Karpas-422 (cell line): ENCODE data around the gene CLPSL1. TPM values are rescaled to one million over a fixed set of nuclear protein-coding genes. Genes with fewer than 3 reads are reported as not detected.

Source experiments
- DNase-seq: peaks from one replicate; pipeline ENCODE4 v3.0.0-alpha.2; 2015
- H2AFZ ChIP-seq: fragments of 200-600 bp; sonication (generic); 2 replicates; pipeline ENCODE4 v1.6.1; 2014; ENCODE audit warnings: antibody characterized with exemption, low read length, mixed read lengths
- H3K27ac ChIP-seq: fragments of 200-600 bp; sonication (generic); 2 replicates; pipeline ENCODE4 v1.5.1; 2014; ENCODE audit warnings: mild to moderate bottlenecking, low read length, moderate library complexity
- H3K27me3 ChIP-seq: fragments of 200-600 bp; sonication (generic); 2 replicates; pipeline ENCODE4 v1.6.1; 2014; ENCODE audit warnings: low read length, mixed read lengths
- H3K36me3 ChIP-seq: fragments of 200-600 bp; sonication (generic); 2 replicates; pipeline ENCODE4 v1.6.1; 2014; ENCODE audit warnings: low read length, mixed read lengths; ENCODE audit not compliant: insufficient read depth
- H3K4me1 ChIP-seq: fragments of 200-600 bp; sonication (generic); 2 replicates; pipeline ENCODE4 v1.6.1; 2014; ENCODE audit warnings: mild to moderate bottlenecking, low read length, mixed read lengths
- H3K4me2 ChIP-seq: fragments of 200-600 bp; sonication (generic); 2 replicates; pipeline ENCODE4 v1.6.1; 2014; ENCODE audit warnings: low read length, low read depth, mild to moderate bottlenecking; ENCODE audit not compliant: poor library complexity, severe bottlenecking
- H3K4me3 ChIP-seq: fragments of 200-600 bp; sonication (generic); 2 replicates; pipeline ENCODE4 v1.5.1; 2014; ENCODE audit warnings: mild to moderate bottlenecking, antibody characterized with exemption, low read length, mixed read lengths
- H3K79me2 ChIP-seq: fragments of 200-600 bp; sonication (generic); 2 replicates; pipeline ENCODE4 v1.6.1; 2014; ENCODE audit warnings: mild to moderate bottlenecking, low read length, mixed read lengths
- H3K9ac ChIP-seq: fragments of 200-600 bp; sonication (generic); 2 replicates; pipeline ENCODE4 v1.6.0; 2014; ENCODE audit warnings: low read length
- H3K9me2 ChIP-seq: fragments of 200-600 bp; sonication (generic), shearing (Covaris generic); replicated peaks from 2 replicates; pipeline ENCODE4 v1.6.0; 2014; ENCODE audit warnings: mild to moderate bottlenecking, low read length, moderate library complexity; ENCODE audit not compliant: insufficient read depth
- H3K9me3 ChIP-seq: fragments of 300-700, 200-600 bp; sonication (generic); 2 replicates; pipeline ENCODE4 v1.6.1; 2014; ENCODE audit warnings: low read length, mixed read lengths
- H4K20me1 ChIP-seq: fragments of 200-600 bp; sonication (generic); 2 replicates; pipeline ENCODE4 v1.6.1; 2014; ENCODE audit warnings: mild to moderate bottlenecking, antibody characterized with exemption, low read length, low read depth; ENCODE audit not compliant: insufficient read depth
- total RNA-seq: library from RNA; depleted of rRNA; stranded (reverse); fragments of >200 nt; shearing (Covaris generic); gene quantifications from 2 replicates; pipeline ENCODE4 v1.2.3, GENCODE V29; 2014; ENCODE audit warnings: low replicate concordance

CLPSL1 gene
- total RNA-seq, 1 experiment from 2014 or later, result not detected

GRCh38 chr6:35786272-35786671, 5.5 kb downstream of the CLPSL1 start:
- no peak overlapping the region for H3K27ac ChIP-seq
- no peak overlapping the region for H3K4me2 ChIP-seq
- no peaks in the 10 kb centered on the region for H3K36me3 ChIP-seq
- H3K4me1 ChIP-seq, result no peaks in the 10 kb centered on the region
- H4K20me1 ChIP-seq, result no peaks in the 10 kb centered on the region
- H2AFZ ChIP-seq, result no peak overlapping the region
- no peaks in the 10 kb centered on the region for H3K9me3 ChIP-seq
- no peaks in the 10 kb centered on the region for H3K9me2 ChIP-seq
- H3K79me2 ChIP-seq, result no peaks in the 10 kb centered on the region
- H3K27me3 ChIP-seq, result no peaks in the 10 kb centered on the region
- H3K9ac ChIP-seq, result no peak overlapping the region
- DNase-seq, result no peak
- no peak overlapping the region for H3K4me3 ChIP-seq

- H3K9ac ChIP-seq, result no peak overlapping the region
- H3K27me3 ChIP-seq, result no peaks in the 10 kb centered on the region
- no peak overlapping the region for H2AFZ ChIP-seq
- H3K4me2 ChIP-seq, result no peak overlapping the region
- no peak overlapping the region for H3K4me3 ChIP-seq
- no peaks in the 10 kb centered on the region for H4K20me1 ChIP-seq
- no peaks in the 10 kb centered on the region for H3K4me1 ChIP-seq
- H3K79me2 ChIP-seq, result no peaks in the 10 kb centered on the region
- no peaks in the 10 kb centered on the region for H3K36me3 ChIP-seq
- no peaks in the 10 kb centered on the region for H3K9me3 ChIP-seq
- no peaks in the 10 kb centered on the region for H3K9me2 ChIP-seq
- H3K27ac ChIP-seq, result no peak overlapping the region
- no peak for DNase-seq
Observed at GRCh38 chr6:35786810-35787209, 6.0 kb downstream of the CLPSL1 start.

GRCh38 chr6:35787266-35788218, 6.7 kb downstream of the CLPSL1 start:
- Histone ChIP-seq H3K36me3 (no peaks in the 10 kb centered on the region), H3K79me2 (no peaks in the 10 kb centered on the region), H3K9ac (no peak overlapping the region), H3K4me1 (no peaks in the 10 kb centered on the region), H4K20me1 (no peaks in the 10 kb centered on the region), H3K9me2 (no peaks in the 10 kb centered on the region), H3K27me3 (no peaks in the 10 kb centered on the region), H3K4me3 (no peak overlapping the region), H3K9me3 (no peaks in the 10 kb centered on the region), H3K27ac (no peak overlapping the region), H3K4me2 (no peak overlapping the region), H2AFZ (no peak overlapping the region)
- DNase-seq, result no peak

- no peaks in the 10 kb centered on the region for H3K36me3 ChIP-seq
- H3K4me3 ChIP-seq, result no peak overlapping the region
- no peaks in the 10 kb centered on the region for H3K9me2 ChIP-seq
- H3K4me2 ChIP-seq, result no peak overlapping the region
- H3K9ac ChIP-seq, result no peak overlapping the region
- no peaks in the 10 kb centered on the region for H3K27me3 ChIP-seq
- H4K20me1 ChIP-seq, result no peaks in the 10 kb centered on the region
- H3K27ac ChIP-seq, result no peak overlapping the region
- no peaks in the 10 kb centered on the region for H3K79me2 ChIP-seq
- no peak overlapping the region for H2AFZ ChIP-seq
- H3K4me1 ChIP-seq, result no peaks in the 10 kb centered on the region
- no peak for DNase-seq
- H3K9me3 ChIP-seq, result no peaks in the 10 kb centered on the region
Observed at GRCh38 chr6:35788423-35788982, 7.7 kb downstream of the CLPSL1 start.

- Histone ChIP-seq H2AFZ (no peak overlapping the region), H3K79me2 (no peaks in the 10 kb centered on the region), H4K20me1 (no peaks in the 10 kb centered on the region), H3K4me1 (no peaks in the 10 kb centered on the region), H3K9me2 (no peaks in the 10 kb centered on the region), H3K4me2 (no peak overlapping the region), H3K27ac (no peak overlapping the region), H3K4me3 (no peak overlapping the region), H3K9ac (no peak overlapping the region), H3K27me3 (no peaks in the 10 kb centered on the region), H3K36me3 (no peaks in the 10 kb centered on the region), H3K9me3 (no peaks in the 10 kb centered on the region)
- DNase-seq, result no peak
Observed at GRCh38 chr6:35790683-35791082, 9.9 kb downstream of the CLPSL1 start.

GRCh38 chr6:35794536-35795452, 14.0 kb downstream of the CLPSL1 start:
- no peak overlapping the region for H3K4me3 ChIP-seq
- H3K9me3 ChIP-seq, result no peaks in the 10 kb centered on the region
- H3K27me3 ChIP-seq, result no peaks in the 10 kb centered on the region
- H4K20me1 ChIP-seq, result no peaks in the 10 kb centered on the region
- no peak for DNase-seq
- no peak overlapping the region for H3K4me2 ChIP-seq
- no peak overlapping the region for H3K9ac ChIP-seq
- no peaks in the 10 kb centered on the region for H3K36me3 ChIP-seq
- H3K27ac ChIP-seq, result no peak overlapping the region
- H3K79me2 ChIP-seq, result no peaks in the 10 kb centered on the region
- no peaks in the 10 kb centered on the region for H3K9me2 ChIP-seq
- no peak overlapping the region for H2AFZ ChIP-seq
- no peaks in the 10 kb centered on the region for H3K4me1 ChIP-seq

GRCh38 chr6:35795453-35796071, 14.7 kb downstream of the CLPSL1 start:
- no peaks in the 10 kb centered on the region for H3K9me2 ChIP-seq
- H2AFZ ChIP-seq, result no peak overlapping the region
- no peaks in the 10 kb centered on the region for H3K4me1 ChIP-seq

More at GRCh38 chr6:35795453-35796071, 14.7 kb downstream of the CLPSL1 start:
- Histone ChIP-seq H3K79me2 (no peaks in the 10 kb centered on the region), H3K9ac (no peak overlapping the region), H3K36me3 (no peaks in the 10 kb centered on the region), H3K4me3 (no peak overlapping the region), H3K4me2 (no peak overlapping the region), H3K9me3 (no peaks in the 10 kb centered on the region), H4K20me1 (no peaks in the 10 kb centered on the region), H3K27me3 (no peaks in the 10 kb centered on the region), H3K27ac (no peak overlapping the region)
- no peak for DNase-seq
